Suprapubic skin (tissue), 3 donors: Measurements from ENCODE around the gene GSTO1.
"Not testable (repeated sequence)": the region's sequence is repeated elsewhere in the genome, so short reads cannot be mapped to it uniquely, and the experiment has no call there.

Source experiments
- EP300 ChIP-seq: sonication (generic); formaldehyde crosslinking; IDR thresholded peaks from one replicate; pipeline ENCODE4 v1.6.1; 2017; ENCODE audit warnings: antibody characterized with exemption
- TF ChIP-seq, protein P1 (sequence below), 2 donors: fragments of 200-600 bp in 1 of 2; fragments of 450-650 bp in 1 of 2; sonication (generic) in 1 of 2; IDR thresholded peaks; one replicate each; pipeline ENCODE4 v1.5.1; 2016 to 2019; ENCODE audit warnings: antibody characterized with exemption in 2 of 2, mild to moderate bottlenecking in 1 of 2, moderate library complexity in 1 of 2

GRCh38 chr10:104243009-104243408 lies 11.7 kb upstream of the GSTO1 start:
- TF ChIP-seq, protein P1, sequence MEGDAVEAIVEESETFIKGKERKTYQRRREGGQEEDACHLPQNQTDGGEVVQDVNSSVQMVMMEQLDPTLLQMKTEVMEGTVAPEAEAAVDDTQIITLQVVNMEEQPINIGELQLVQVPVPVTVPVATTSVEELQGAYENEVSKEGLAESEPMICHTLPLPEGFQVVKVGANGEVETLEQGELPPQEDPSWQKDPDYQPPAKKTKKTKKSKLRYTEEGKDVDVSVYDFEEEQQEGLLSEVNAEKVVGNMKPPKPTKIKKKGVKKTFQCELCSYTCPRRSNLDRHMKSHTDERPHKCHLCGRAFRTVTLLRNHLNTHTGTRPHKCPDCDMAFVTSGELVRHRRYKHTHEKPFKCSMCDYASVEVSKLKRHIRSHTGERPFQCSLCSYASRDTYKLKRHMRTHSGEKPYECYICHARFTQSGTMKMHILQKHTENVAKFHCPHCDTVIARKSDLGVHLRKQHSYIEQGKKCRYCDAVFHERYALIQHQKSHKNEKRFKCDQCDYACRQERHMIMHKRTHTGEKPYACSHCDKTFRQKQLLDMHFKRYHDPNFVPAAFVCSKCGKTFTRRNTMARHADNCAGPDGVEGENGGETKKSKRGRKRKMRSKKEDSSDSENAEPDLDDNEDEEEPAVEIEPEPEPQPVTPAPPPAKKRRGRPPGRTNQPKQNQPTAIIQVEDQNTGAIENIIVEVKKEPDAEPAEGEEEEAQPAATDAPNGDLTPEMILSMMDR (IDR thresholded peaks at IDR 0.05), result not testable (repeated sequence)
- TF ChIP-seq EP300, result not testable (repeated sequence)
